ENCODE results near the gene PER2. TPM values are rescaled to one million over a fixed set of nuclear protein-coding genes. Genes with fewer than 3 reads are reported as not detected.

PER2 gene
- total RNA-seq, 1 experiment from 2014 or later, result 6.6 TPM

DNA sequence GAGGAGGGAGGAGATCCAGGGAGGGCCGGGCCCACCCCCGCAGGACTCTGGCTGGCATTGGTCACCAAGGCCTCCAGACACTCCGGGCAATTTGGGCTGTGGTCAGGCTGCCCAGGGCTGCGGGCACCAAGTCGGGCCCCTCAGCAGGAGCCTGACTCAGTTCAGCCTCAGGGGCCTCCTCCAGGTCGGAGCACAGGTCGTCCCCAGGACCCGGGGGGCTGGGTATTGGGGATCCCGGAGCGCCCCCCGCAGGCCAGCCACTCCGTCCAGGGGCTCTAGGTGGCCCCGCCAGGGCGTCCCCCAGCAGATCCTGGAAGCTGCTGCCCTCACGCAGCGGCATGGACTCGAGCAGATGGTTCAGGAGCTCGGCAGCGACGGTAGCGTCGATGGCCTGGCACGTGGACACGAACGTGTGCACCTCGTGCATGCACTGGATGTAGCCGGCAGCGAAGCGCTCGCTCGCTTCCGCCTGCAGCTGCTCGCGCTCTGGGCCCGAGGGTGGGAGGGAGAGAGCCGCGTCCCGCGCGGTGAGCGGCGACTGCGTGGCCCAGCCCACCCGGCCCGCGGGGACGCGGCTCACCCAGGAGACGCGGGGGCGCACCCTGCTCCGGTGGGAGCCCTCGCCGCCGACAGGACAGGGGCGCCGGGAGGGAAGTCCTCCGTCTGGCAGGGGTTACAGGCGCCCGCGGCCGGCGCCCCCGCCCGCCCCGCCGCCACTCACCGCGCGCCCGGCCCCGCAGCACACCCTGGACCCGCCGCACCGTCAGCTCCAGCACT lies 49.5 kb downstream of the PER2 start (continued):
- TF ChIP-seq, protein P1, sequence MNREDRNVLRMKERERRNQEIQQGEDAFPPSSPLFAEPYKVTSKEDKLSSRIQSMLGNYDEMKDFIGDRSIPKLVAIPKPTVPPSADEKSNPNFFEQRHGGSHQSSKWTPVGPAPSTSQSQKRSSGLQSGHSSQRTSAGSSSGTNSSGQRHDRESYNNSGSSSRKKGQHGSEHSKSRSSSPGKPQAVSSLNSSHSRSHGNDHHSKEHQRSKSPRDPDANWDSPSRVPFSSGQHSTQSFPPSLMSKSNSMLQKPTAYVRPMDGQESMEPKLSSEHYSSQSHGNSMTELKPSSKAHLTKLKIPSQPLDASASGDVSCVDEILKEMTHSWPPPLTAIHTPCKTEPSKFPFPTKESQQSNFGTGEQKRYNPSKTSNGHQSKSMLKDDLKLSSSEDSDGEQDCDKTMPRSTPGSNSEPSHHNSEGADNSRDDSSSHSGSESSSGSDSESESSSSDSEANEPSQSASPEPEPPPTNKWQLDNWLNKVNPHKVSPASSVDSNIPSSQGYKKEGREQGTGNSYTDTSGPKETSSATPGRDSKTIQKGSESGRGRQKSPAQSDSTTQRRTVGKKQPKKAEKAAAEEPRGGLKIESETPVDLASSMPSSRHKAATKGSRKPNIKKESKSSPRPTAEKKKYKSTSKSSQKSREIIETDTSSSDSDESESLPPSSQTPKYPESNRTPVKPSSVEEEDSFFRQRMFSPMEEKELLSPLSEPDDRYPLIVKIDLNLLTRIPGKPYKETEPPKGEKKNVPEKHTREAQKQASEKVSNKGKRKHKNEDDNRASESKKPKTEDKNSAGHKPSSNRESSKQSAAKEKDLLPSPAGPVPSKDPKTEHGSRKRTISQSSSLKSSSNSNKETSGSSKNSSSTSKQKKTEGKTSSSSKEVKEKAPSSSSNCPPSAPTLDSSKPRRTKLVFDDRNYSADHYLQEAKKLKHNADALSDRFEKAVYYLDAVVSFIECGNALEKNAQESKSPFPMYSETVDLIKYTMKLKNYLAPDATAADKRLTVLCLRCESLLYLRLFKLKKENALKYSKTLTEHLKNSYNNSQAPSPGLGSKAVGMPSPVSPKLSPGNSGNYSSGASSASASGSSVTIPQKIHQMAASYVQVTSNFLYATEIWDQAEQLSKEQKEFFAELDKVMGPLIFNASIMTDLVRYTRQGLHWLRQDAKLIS (CRISPR knock-in tag; IDR thresholded peaks at IDR 0.05; ENCODE audit: borderline replicate concordance), result peak; percentile 97; the same call in 1 of the 2 replicates
- peak; percentile 98; the same call in 1 of the 2 replicates for TF ChIP-seq KAT7 (CRISPR knock-in tag; IDR thresholded peaks at IDR 0.05; ENCODE audit: borderline replicate concordance)
- no peak for TF ChIP-seq NFATC4 (CRISPR knock-in tag; IDR thresholded peaks at IDR 0.05)
- TF ChIP-seq SMAD3 (CRISPR knock-in tag; IDR thresholded peaks at IDR 0.05; ENCODE audit: borderline replicate concordance), result peak; percentile 99
- TF ChIP-seq, protein P2, sequence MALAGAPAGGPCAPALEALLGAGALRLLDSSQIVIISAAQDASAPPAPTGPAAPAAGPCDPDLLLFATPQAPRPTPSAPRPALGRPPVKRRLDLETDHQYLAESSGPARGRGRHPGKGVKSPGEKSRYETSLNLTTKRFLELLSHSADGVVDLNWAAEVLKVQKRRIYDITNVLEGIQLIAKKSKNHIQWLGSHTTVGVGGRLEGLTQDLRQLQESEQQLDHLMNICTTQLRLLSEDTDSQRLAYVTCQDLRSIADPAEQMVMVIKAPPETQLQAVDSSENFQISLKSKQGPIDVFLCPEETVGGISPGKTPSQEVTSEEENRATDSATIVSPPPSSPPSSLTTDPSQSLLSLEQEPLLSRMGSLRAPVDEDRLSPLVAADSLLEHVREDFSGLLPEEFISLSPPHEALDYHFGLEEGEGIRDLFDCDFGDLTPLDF (CRISPR knock-in tag; IDR thresholded peaks at IDR 0.05), result peak; percentile 99
- TF ChIP-seq ZNF263 (CRISPR knock-in tag; IDR thresholded peaks at IDR 0.05; ENCODE audit: low read depth), result peak; percentile 84; the same call in 1 of the 2 replicates
- TF ChIP-seq, protein P3, sequence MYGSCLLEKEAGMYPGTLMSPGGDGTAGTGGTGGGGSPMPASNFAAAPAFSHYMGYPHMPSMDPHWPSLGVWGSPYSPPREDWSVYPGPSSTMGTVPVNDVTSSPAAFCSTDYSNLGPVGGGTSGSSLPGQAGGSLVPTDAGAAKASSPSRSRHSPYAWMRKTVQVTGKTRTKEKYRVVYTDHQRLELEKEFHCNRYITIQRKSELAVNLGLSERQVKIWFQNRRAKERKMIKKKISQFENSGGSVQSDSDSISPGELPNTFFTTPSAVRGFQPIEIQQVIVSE (CRISPR knock-in tag; IDR thresholded peaks at IDR 0.05; ENCODE audit: borderline replicate concordance), result no peak
- TF ChIP-seq NR3C1 (CRISPR knock-in tag; conservative IDR thresholded peaks at IDR 0.05; ENCODE audit: low read depth), result peak; percentile 94; the same call in 1 of the 2 replicates
- TF ChIP-seq ZNF121 (CRISPR knock-in tag; IDR thresholded peaks at IDR 0.05), result peak; percentile 97
- TF ChIP-seq TEAD4 (CRISPR knock-in tag; IDR thresholded peaks at IDR 0.05), result peak; percentile 99
- TF ChIP-seq MLX (CRISPR knock-in tag; IDR thresholded peaks at IDR 0.05), result no peak
- TF ChIP-seq NFE2L1 (CRISPR knock-in tag; IDR thresholded peaks at IDR 0.05), result peak; percentile 99
- TF ChIP-seq STAT6 (CRISPR knock-in tag; conservative IDR thresholded peaks at IDR 0.05; ENCODE audit: low read depth), result no peak
- TF ChIP-seq CREB1 (CRISPR knock-in tag; IDR thresholded peaks at IDR 0.05), result peak; percentile 99
- peak; percentile 88 for TF ChIP-seq PRDM15 (CRISPR knock-in tag; IDR thresholded peaks at IDR 0.05)
- TF ChIP-seq FOXJ3 (CRISPR knock-in tag; IDR thresholded peaks at IDR 0.05; ENCODE audit: borderline replicate concordance), result peak; percentile 83; the same call in 1 of the 2 replicates
- no peak for TF ChIP-seq AR (CRISPR knock-in tag; IDR thresholded peaks at IDR 0.05)
- TF ChIP-seq ETV6 (CRISPR knock-in tag; IDR thresholded peaks at IDR 0.05), result peak; percentile 99
- peak; percentile 76 for TF ChIP-seq NFYB (CRISPR knock-in tag; conservative IDR thresholded peaks at IDR 0.05; ENCODE audit: low read depth)
- peak; percentile 97 for TF ChIP-seq NR1H2 (CRISPR knock-in tag; IDR thresholded peaks at IDR 0.05)
- TF ChIP-seq IRF1 (CRISPR knock-in tag; IDR thresholded peaks at IDR 0.05), result peak; percentile 99
